Fibroblast of skin of scalp (primary cell): ENCODE measurements around the gene SARNP. TPM values are rescaled to one million over a fixed set of nuclear protein-coding genes. Genes with fewer than 3 reads are reported as not detected.
"Not testable (repeated sequence)": the region's sequence is repeated elsewhere in the genome, so short reads cannot be mapped to it uniquely, and the experiment has no call there.

ENCODE experiments used
- DNase-seq: peaks from one replicate; pipeline ENCODE4 v3.0.0-alpha.2; 2013
- polyA plus RNA-seq, 2 experiments: library from polyadenylated mRNA; unstranded; fragments of 120-200 nt; gene quantifications; one replicate each; pipeline ENCODE4 v1.2.1, GENCODE V29; 2013; ENCODE audit not compliant: insufficient read length in 2 of 2

SARNP gene, protein sequence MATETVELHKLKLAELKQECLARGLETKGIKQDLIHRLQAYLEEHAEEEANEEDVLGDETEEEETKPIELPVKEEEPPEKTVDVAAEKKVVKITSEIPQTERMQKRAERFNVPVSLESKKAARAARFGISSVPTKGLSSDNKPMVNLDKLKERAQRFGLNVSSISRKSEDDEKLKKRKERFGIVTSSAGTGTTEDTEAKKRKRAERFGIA
- 85.7 TPM for polyA plus RNA-seq (2013, experiment 1 of 2; ENCODE audit: insufficient read length)
- 95.1 TPM for polyA plus RNA-seq (2013, experiment 2 of 2; ENCODE audit: insufficient read length)

DNA sequence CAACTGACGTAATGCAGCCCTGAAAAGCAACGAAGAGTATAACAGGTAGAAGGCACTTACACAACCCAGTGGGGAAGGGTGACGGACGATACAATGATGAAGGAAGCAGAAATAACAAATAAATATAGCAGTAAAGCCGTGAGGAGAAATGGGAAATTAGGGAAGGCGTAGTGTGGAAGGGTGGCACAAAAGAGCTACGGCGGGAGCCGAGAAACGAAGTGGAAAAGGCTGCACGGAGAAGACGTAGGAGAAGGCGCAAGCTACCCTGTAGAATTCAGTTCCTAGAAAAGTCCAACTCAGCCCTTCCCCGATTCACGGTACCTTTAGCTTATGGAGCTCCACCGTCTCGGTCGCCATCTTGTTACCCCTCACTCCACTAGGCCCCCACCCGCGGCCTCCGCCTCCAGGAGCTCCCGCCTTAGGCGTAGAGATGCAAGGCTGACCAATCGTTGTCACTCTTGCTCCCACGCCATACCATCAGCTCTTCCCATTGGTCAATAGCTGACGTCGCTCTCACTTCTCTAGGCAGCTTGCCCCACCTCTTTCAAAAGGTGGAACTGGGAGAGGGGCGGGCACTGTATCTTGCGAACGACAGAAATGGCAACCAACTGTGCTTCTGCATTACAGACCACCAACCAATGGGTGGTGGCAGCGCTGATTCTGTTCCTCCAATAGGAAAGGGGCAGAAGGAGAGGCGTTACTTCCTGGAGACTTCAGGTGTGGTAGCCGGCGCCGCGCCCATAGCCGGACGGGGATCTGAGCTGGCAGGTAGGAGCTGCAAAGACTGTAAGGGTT lies at the start of gene SARNP, which contains the start of gene ORMDL2:
Gene SARNP, minus strand, starts transcription at position 380 of the 795 bp plus-strand sequence. Its CDS starts 23 bp downstream, at position 357.
Gene ORMDL2, plus strand, starts transcription at position 697 of the 795 bp plus-strand sequence. CDS start 959 bp downstream, outside the sequence.
- peak; percentile 100 for DNase-seq

DNA sequence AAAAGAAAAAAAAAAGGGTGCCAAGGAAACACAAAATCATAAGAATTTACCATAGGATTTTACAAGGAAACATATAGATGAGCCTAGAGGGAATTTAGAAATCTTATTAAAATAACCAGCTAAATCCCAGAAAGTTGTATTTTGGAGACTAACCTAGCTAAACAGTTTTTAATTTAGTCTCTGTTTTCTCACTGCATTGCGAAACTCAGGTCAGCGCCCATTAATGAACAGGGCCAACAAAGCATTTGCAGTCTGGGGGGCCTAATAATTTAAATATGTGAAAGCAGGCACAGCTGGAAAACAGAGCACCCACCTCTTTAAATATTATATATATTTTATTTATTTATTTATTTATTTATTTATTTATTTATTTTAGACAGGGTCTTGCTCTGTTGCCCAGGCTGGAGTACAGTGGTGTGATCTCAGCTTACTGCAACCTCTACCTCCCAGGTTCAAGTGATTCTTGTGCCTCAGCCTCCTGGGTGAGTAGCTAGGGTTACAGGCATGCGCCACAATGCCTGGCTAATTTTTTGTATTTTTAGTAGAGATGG lies 49.0 kb upstream of the SARNP start:
- DNase-seq: not testable (repeated sequence)

DNA sequence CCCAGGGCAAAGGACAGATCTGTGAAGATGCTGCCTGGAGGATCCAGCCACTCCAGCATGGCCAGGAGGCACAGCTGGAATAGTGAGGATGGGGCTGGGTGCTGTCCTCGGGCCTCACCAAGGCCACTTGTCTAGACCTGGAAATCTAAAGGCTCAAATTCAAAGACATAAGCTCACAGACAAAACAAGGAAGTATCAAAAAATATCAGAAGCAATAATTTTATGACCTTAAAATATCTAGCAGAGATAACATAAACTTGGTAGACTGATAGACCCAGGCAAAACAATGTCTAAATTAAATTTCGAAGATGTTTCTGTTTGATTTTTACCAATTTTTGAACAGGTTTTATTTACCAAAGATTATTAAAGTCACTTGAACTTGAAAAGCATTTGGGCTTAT lies 47.8 kb upstream of the SARNP start:
- no peak for DNase-seq

DNA sequence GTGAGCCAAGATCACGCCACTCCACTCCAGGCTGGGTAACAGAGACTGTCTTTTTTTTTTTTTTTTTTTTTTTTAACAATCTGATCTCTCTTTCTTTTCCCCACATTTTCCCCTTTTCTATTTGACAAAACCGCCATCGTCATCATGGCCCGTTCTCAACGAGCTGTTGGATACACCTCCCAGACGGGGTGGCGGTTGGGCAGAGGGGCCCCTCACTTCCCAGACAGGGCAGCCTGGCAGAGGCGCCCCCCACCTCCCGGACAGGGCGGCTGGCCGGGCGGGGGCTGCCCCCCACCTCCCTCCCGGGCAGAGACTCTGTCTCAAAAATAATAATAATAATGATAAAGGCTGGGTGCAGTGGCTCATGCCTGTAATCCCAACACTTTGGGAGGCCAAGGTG lies 45.4 kb upstream of the SARNP start:
- DNase-seq: not testable (repeated sequence)

DNA sequence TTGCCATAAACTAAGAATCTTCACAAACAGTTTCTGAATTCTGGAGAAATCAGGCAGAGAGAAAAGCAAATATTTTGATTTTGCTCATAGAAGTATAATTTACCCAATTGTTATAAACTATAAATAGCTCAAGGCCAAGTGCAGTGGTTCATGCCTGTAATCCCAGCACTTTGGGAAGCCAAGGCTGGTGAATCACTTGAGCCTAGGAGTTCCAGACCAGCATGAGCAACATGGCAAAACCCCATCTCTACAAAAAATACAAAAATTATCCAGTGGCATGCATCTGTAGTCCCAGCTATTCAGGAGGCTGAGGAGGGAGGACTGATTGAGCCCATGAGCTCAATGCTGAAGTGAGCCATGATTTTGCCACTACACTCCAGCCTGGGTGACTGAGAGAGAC lies 44.8 kb upstream of the SARNP start:
- peak; percentile 33 for DNase-seq

DNA sequence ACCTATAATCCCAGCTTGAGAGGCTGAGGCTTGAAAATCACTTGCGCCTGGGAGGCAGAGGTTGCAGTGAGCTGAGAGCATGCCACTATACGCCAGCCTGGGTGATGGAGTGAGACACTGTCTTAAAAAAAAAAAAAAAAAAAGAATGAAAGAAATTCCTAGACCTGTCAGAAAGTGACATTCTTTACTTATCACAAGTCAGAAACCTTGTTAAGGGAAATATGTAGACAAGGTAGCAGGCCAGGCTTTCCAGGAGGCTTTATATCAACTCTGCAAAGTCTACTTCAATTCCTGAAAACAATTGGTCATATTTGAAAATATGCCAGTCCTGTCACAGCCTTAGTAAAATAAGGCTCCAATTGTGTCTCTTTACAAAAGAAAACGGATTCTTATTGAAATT lies 44.3 kb upstream of the SARNP start:
- DNase-seq: no peak

DNA sequence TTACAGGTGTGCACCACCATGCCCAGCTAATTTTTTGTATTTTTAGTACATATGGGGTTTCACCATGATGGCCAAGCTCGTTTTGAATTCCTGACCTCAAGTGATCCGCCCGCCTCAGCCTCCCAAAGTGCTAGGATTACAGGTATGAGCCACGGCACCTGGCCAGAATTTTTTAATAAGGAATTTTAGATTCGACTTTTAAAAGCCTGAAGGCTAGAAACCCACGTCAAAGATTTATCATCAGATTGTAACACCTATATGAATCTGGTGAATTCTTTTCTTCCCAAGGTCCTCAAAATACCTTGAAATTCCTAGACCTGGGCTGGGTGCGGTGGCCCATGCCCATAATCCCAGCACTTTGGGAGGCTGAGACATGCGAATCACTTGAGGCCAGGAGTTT lies 43.9 kb upstream of the SARNP start:
- DNase-seq: no peak

DNA sequence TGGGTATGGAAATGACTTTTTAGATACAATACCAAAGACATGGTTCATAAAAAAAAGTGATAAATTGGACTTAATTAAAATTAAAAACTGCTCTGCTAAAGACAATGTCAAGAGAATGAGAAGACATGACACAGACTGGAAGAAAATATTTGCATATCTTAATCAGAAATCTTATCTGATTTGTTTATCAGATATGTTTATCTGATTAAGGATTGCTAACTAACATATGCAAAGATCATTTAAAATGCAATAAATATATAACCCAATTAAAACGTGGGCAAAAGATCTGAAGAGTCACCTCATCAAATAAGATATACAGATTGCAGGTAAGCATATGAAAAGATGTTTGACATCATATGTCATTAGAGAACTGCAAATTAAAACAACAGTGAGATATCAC lies 35.2 kb upstream of the SARNP start:
- no peak for DNase-seq

DNA sequence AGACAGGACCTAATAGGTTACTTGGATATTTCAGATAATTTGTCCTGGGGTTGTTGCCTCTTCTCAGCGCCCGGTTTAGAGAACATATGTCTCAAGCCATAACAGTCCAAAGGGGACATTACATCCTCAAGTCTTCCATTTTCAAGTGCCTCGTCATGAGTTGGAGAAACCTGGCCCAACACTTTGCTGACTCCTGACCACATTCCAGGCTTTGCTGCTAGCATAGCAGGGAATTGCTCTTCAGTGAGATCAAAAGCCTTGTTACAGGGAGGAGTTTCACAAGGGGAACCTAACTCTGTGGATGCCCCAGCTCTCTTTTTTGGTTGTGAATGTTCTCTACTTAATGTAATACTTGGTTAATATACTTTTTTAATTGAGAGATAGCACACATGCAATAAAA lies 33.4 kb upstream of the SARNP start:
- DNase-seq: no peak

DNA sequence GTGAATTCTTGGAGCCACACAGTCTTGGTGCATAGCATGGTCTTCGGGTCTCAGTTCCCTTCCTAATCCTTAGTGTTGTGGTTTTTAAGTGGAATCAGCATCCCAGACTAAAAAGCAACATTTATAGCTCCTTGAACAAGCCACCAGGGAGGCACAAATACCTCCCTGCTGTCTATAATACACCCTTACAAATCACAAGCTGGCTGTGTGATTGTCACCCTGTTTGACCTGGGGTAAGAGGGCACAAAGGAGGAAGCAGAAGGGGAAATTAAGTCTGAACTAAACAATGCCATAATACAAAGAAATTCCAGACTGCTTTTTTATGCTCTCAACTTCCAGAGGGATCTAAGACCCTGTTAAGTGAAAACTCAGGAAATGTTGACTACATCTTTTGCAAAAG lies 32.9 kb upstream of the SARNP start:
- DNase-seq: no peak

DNA sequence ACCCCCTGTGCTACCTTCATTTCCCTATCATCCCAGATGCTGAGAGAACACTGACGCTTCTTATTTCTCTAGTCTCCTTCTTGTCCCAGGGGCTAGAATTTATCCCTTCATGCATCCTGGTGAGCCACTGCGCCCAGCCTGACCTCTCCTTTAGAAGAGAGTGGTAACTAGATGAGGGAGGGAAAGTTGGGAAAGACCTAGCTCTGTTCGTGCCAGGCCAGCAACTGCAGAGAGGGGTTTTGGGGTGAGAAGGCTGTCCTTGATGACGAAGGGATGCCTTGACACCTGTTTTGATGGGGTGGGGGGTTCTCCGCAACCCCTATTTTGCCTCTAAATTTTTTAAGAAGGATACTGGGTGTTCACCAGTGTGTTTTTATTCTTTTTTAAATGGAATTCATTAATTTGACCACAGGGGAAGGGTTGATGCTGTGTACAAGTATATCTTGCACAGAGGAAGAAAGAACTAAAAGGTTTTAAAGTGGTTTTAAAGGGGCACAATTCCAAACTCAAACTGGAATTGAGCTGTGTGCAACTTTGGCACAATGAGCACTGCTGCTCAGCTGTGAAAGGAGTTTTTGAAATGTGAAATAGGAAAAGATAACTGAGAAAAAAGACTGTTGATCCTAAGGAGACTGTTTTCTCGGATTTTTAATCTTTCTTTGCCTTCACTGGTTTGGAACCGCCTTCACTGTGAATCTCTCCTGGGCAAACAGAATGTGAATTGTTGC lies 32.3 kb upstream of the SARNP start:
- DNase-seq: no peak

DNA sequence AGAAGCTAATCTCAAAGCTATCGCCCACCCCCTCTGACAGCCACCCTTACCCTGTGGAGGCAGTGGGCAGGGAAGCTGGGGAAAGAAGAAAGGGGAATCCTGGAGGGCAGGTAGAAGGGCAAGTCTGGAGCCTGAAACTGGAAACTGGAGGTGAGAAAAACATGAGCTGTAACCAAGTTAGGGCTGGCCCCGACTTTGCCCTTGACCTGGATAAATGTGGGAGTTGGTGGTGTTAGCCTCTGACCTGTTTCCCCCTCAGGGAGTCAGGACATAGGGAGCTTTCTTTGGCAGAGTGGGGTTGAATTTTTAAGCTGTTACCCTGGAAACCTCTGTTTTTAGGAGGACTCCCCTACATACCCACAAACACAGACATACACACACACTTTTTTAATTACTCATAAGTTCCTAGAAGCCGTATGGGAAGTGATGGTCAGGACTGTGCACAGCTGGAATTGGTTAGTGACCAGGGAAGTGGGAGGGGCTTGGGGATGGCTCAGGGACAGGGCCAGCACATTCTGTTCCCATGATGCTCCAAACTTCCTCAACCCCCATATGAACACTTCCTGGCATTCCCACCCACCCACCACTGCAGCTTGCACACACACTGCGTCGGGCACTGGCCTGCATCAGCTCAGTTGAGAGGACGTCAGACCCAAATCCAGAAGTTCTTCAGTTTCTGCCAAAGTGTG lies 30.2 kb upstream of the SARNP start:
- DNase-seq: peak; percentile 99

DNA sequence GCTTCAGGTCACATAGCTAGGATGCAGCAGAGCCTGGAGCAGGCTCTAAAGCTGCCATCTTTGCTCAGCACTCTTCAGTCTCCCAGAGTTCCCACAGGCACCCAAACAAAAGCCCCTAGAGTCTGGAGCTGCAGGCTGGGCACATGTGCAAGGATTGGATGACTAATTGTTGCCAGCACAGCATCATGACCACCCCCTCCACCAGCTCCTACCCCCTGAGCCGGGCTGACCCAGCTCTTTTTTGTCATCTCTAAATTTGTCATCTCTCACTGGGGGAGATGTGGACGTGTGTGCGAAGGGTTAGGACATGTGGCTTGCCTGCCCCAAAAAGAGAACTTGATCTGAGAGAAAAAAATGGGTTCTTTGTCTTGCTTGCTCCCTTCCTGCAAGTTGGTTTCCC lies 29.5 kb upstream of the SARNP start:
- DNase-seq: peak; percentile 91

DNA sequence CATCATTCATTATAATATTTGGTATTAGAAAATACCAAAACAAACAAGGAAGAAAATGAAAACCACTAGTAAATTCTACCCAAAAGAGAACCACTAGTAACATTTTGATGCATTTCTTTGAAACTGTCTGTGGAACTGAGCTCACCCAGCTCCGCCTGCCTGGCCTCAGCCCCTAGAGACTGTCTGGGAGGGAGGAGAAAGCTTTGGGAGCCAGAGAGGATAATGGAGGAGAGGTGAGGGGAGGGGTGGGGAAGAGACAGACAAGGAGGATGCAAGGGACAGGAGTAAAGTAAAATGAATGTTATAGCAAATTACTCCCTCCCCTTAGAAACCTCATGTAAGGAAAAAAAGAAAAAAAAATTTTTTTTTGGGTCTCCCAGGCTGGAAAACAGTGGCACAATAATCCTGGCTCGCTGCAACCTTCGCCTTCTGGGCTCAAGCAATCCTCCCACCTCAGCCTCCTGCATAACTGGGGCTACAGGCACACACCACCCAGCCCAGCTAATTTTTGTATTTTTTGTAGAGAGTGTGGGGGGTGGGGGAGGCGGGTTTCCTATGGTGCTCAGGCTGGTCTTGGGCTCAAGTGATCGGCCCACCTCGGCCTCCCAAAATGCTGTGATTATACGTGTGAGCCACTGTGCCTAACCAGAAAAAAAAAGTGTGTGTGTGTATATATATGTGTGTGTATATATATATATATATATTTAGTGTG lies 28.4 kb upstream of the SARNP start:
- DNase-seq: peak; percentile 49

DNA sequence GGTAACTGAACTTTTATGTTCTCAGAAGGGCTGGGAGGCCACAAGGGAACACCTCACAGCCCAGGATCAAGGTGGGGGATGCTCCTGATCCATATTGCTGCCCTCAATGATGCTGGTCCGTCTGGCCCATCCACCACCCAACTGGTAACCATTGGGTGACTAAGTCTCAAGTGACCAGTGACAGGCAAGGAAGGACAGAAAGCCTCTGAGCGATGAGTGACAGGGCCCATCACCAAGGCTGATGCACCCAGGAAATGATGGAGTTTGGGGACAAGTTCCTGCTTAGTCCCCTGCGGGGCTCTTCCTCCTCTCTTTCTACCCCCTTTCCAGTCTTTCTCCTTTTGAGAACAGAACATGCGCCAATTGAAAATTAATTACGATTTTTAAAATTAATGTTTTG lies 27.8 kb upstream of the SARNP start:
- DNase-seq: no peak

DNA sequence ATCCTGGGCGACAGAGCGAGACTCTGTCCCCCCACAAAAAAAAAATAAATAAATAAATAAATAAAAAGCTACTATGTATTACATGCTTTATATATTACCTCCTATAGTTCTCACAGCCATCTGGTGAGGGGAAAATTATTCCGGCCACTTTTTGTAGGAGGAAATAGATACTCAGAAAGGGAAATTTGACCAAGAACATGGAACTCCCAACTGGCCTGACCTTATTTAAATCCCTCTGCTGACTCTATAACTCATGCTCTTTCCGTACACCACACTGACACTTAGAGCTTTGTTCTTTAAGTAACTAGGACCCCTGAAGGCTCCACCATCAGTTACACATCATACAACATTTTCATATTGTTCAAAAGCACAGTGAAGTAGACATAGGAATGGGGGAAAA lies 27.4 kb upstream of the SARNP start:
- no peak for DNase-seq

DNA sequence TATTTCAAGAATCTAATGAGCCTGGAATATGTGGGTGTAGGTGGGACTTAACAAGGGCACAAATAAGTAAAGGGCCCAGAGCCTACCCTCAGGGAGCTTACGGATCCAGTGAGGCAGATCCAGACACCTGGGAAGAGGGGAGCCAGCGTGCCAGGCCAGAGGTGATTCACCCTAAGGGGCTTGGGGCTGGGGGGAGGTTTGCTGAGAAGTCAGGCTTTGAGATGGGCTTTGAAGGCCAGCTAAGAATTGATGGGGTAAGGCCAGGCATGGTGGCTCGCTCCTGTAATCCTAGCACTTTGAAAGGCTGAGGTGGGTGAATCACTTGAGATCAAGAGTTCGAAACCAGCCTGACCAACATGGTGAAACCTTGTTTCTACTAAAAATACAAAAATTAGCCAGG lies 25.9 kb upstream of the SARNP start:
- DNase-seq: no peak

DNA sequence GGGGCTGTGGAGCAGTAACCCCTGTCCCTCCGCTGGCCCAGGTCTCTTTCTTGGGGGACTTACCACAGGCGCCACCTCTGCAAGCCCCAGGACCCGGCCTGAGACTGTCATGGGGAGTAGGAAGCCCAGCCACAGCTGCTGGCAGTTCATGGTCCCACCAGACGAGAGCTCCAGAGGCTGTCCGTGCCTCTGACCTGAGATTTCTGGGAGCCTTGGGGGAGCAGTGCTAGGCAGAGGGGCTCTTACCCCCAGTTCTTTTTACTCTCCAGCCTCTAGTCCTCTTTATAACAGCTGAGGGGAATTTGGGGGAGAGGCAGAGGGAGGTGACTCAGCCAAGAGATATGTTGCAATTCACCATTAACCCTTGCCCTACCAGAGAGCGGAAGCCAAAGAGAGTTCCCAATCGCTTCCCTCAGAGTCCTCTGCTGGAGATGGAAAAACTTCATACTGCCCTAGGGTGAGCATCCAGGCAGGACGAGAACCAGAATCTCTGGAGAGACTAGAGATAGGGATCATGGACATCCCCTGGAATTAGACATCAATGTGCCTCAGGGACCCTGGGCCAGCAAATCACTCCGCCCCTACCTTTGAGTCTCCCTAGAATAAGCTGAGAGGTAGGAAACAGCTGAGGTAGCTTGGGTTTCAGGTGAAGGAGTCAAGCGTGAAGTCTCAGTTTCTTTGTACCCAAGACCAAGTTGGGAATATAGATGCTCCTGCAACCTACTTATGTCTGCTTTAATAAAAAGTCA lies 25.3 kb upstream of the SARNP start, which contains the start of gene MMP19:
Gene MMP19, minus strand, starts transcription at position 256 of the 749 bp plus-strand sequence. Its CDS starts 106 bp downstream, at position 150.
- DNase-seq: peak; percentile 82

DNA sequence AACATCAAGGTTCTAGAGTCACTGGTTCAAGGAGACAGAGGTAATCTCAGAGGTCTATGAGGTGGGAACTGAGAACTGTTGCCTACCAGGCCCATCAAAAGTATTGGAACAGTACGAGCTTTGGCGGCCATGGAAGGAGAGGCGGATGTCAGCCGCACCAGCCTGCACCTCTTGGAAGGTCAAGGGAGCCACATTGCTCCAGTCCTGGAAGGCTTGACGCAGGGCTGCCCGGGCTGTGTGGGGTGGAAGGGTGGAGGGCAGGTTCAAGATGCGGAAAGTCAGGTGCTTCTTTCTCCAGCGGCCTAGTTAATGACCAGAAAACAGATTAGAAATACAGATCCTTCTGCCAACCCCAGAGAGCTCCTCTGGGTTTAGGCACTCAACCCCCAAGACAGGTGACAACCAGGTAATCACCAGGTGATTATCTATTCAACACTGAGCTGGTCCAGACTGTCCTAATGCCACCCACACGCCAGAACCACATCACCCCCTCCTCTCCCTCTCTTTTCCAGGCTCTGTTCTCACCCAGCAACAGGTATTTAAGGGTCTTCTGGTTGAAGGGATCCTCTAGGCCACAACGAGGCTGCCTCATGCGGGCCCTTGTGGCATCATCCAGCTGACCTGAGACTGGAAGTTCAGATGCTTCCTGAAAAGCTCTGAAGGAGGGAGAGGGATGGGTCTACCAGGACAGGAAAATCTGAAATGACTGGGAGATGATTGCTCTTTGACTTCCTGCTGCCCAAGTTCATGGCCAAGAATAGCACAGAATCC lies 23.2 kb upstream of the SARNP start:
- DNase-seq: no peak
